GM23338 (cell line): ENCODE results near the gene MAP1LC3B2. TPM values are rescaled to one million over a fixed set of nuclear protein-coding genes. Genes with fewer than 3 reads are reported as not detected.

ENCODE experiments used
- ATAC-seq: fragments of 200-7000 bp; cut with Tn5 transposase; 3 replicates; pipeline ENCODE4 v1.9.1; 2020
- DNase-seq: peaks from one replicate; pipeline ENCODE4 v3.0.0-alpha.2; 2015; ENCODE audit warnings: low spot score
- H2AFZ ChIP-seq: fragments of 200-600 bp; sonication (generic); 2 replicates; pipeline ENCODE4 v1.8.0; 2016; ENCODE audit warnings: antibody characterized with exemption, mild to moderate bottlenecking, moderate library complexity
- H3F3A ChIP-seq: fragments of 200-600 bp; sonication (generic); replicated peaks from 2 replicates; pipeline ENCODE4 v1.8.0; 2017; ENCODE audit warnings: antibody characterized with exemption, mixed run types, low read depth
- H3K27ac ChIP-seq: fragments of 200-600 bp; sonication (generic); 2 replicates; pipeline ENCODE4 v1.6.1; 2016; ENCODE audit warnings: low read depth
- H3K27me3 ChIP-seq: fragments of 200-600 bp; sonication (generic); 2 replicates; pipeline ENCODE4 v1.8.0; 2016; ENCODE audit warnings: mild to moderate bottlenecking, mixed run types, moderate library complexity; ENCODE audit not compliant: insufficient read depth
- H3K36me3 ChIP-seq: fragments of 200-600 bp; sonication (generic); 2 replicates; pipeline ENCODE4 v1.8.0; 2016; ENCODE audit warnings: mild to moderate bottlenecking; ENCODE audit not compliant: insufficient read depth
- H3K4me1 ChIP-seq: fragments of 200-600 bp; sonication (generic); 2 replicates; pipeline ENCODE4 v1.8.0; 2016; ENCODE audit warnings: mild to moderate bottlenecking, moderate library complexity; ENCODE audit not compliant: insufficient read depth
- H3K4me2 ChIP-seq: fragments of 200-600 bp; sonication (generic); 2 replicates; pipeline ENCODE4 v1.7.1; 2017; ENCODE audit warnings: mixed run types
- H3K4me3 ChIP-seq: fragments of 200-600 bp; sonication (generic); 2 replicates; pipeline ENCODE4 v1.6.1; 2016; ENCODE audit warnings: mixed run types
- H3K79me2 ChIP-seq: fragments of 200-600 bp; sonication (generic); replicated peaks from 2 replicates; pipeline ENCODE4 v1.8.0; 2017; ENCODE audit warnings: mild to moderate bottlenecking; ENCODE audit not compliant: insufficient read depth
- H3K9me2 ChIP-seq: fragments of 200-600 bp; sonication (generic); 2 replicates; pipeline ENCODE4 v1.8.0; 2017; ENCODE audit not compliant: insufficient read depth
- H4K20me1 ChIP-seq: fragments of 200-600 bp; sonication (generic); replicated peaks from 2 replicates; pipeline ENCODE4 v1.8.0; 2017; ENCODE audit warnings: mild to moderate bottlenecking; ENCODE audit not compliant: insufficient read depth
- H3K27ac Mint-ChIP-seq: 2 replicates; pipeline ENCODE4 v1.8.0; 2020; ENCODE audit warnings: inconsistent platforms, mild to moderate bottlenecking, moderate library complexity, mixed read lengths
- H3K27me3 Mint-ChIP-seq: 3 replicates; pipeline ENCODE4 v1.8.0; 2022; ENCODE audit warnings: low read depth, mild to moderate bottlenecking, moderate library complexity, mixed read lengths, inconsistent platforms; ENCODE audit not compliant: insufficient read depth, poor library complexity
- H3K36me3 Mint-ChIP-seq: 3 replicates; pipeline ENCODE4 v1.8.0; 2021; ENCODE audit warnings: low read depth, mild to moderate bottlenecking, inconsistent platforms, moderate library complexity, mixed read lengths
- H3K4me1 Mint-ChIP-seq: 3 replicates; pipeline ENCODE4 v1.8.0; 2020; ENCODE audit warnings: mild to moderate bottlenecking, inconsistent platforms, mixed read lengths
- H3K4me3 Mint-ChIP-seq: 3 replicates; pipeline ENCODE4 v1.8.0; 2021; ENCODE audit warnings: moderate library complexity, mild to moderate bottlenecking, inconsistent platforms, mixed read lengths
- H3K9me3 Mint-ChIP-seq: 3 replicates; pipeline ENCODE4 v1.8.0; 2020; ENCODE audit warnings: moderate library complexity, mild to moderate bottlenecking, inconsistent platforms, mixed read lengths
- CREB1 ChIP-seq: fragments of 250-450 bp; sonication (Bioruptor Pico); IDR thresholded peaks from 2 replicates; pipeline ENCODE4 v1.5.0; 2020; ENCODE audit warnings: low read depth, mild to moderate bottlenecking, moderate library complexity
- EZH2 ChIP-seq: fragments of 200-600 bp; sonication (generic); IDR thresholded peaks from one replicate; pipeline ENCODE4 v1.8.0; 2017; ENCODE audit warnings: antibody characterized with exemption, mild to moderate bottlenecking, low read depth; ENCODE audit not compliant: unreplicated experiment
- EZH2phosphoT487 ChIP-seq: fragments of 200-600 bp; sonication (generic); IDR thresholded peaks from one replicate; pipeline ENCODE4 v1.8.1; 2018; ENCODE audit warnings: antibody characterized with exemption; ENCODE audit not compliant: unreplicated experiment
- JUNB ChIP-seq: IDR thresholded peaks from one replicate; pipeline ENCODE4 v1.6.1; 2016; ENCODE audit warnings: antibody characterized with exemption; ENCODE audit not compliant: unreplicated experiment
- NANOG ChIP-seq: IDR thresholded peaks from 2 replicates; pipeline ENCODE4 v1.6.1; 2016; ENCODE audit warnings: antibody characterized with exemption, borderline replicate concordance
- POLR2AphosphoS5 ChIP-seq: IDR thresholded peaks from 2 replicates; pipeline ENCODE4 v1.6.1; 2016; ENCODE audit warnings: antibody characterized with exemption, low read depth
- REST ChIP-seq: IDR thresholded peaks from one replicate; pipeline ENCODE4 v1.6.1; 2018; ENCODE audit warnings: antibody characterized with exemption; ENCODE audit not compliant: unreplicated experiment
- STAT1 ChIP-seq: IDR thresholded peaks from one replicate; pipeline ENCODE4 v1.6.1; 2016; ENCODE audit warnings: antibody characterized with exemption; ENCODE audit not compliant: unreplicated experiment
- ZNF114 ChIP-seq: fragments of 250-450 bp; sonication (Bioruptor Pico); IDR thresholded peaks from 2 replicates; pipeline ENCODE4 v1.5.0; 2020; ENCODE audit warnings: mild to moderate bottlenecking, moderate library complexity
- ZNF331 ChIP-seq: fragments of 250-450 bp; sonication (Bioruptor Pico); IDR thresholded peaks from 2 replicates; pipeline ENCODE4 v1.5.0; 2020; ENCODE audit warnings: low read depth, mild to moderate bottlenecking, moderate library complexity
- ZNF462 ChIP-seq: fragments of 250-450 bp; sonication (Bioruptor Pico); IDR thresholded peaks from 2 replicates; pipeline ENCODE4 v1.5.0; 2020; ENCODE audit warnings: mild to moderate bottlenecking, moderate library complexity
- polyA plus RNA-seq: library from polyadenylated mRNA; unstranded; fragments of >200 nt; fragmentation: Nextera tagmentation; extraction: Ambion mirVana; gene quantifications from 2 replicates; pipeline ENCODE4 v1.2.1, GENCODE V29; 2016
- total RNA-seq: library from RNA; depleted of rRNA; stranded (reverse); fragments of >200 nt; shearing (Covaris generic); gene quantifications from 2 replicates; pipeline ENCODE4 v1.2.3, GENCODE V29; 2014
- TF ChIP-seq, protein P1 (sequence below), 2 experiments: fragments of 200-600 bp in 1 of 2; sonication (generic) in 1 of 2; conservative IDR thresholded peaks; 2 replicates each; pipeline versions ENCODE4 v1.5.1 to v1.6.1; 2016 to 2017; ENCODE audit warnings: antibody characterized with exemption in 2 of 2, low read depth in 2 of 2, mild to moderate bottlenecking in 2 of 2, moderate library complexity in 1 of 2
- TF ChIP-seq, protein P2 (sequence below): IDR thresholded peaks from 2 replicates; pipeline ENCODE4 v1.6.1; 2016; ENCODE audit warnings: antibody characterized with exemption

The MAP1LC3B2 gene
- total and polyA plus RNA-seq, 2 experiments from 2014 or later, result 1.3 to 6.7 TPM

DNA sequence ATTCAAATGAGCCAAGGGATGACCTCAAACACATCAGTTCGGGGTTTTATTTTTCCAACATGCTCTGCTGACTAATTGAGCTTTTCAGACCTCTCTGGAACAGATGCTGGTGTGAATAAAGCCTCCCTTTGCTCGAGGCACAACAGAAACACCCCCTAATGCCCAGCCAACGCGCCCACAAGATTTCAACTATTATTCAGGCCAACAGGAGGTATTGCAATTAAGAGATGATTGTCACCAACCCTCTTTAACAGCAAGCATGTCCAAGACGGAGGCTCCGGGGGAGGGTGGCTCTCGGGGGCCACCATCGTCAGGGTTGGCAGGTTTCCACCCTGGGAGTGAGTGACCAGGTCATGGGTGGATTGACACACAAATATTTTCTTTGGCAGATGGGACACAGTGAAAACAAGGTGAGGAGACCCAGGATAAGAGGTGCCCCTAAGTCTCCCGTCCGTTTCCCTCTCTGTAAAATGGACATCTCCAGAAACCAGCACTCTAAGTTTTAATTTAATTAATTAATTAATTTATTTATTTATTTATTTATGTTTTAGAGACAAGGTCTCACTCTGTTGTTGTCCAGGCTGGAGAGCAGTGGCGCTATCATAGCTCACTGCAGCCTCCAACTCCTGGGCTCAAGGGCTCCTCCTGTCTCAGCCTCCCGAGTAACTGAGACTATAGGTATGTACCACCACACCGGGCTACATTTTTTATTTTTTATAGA, 56.1 kb downstream of the MAP1LC3B2 start:
- H3K4me3 ChIP-seq, result no peak overlapping the region
- H3F3A ChIP-seq, result no peaks in the 10 kb centered on the region
- peaks cover 7% of the 10 kb centered on the region for H3K27me3 Mint-ChIP-seq
- no peak overlapping the region for H3K4me2 ChIP-seq
- no peaks in the 10 kb centered on the region; the same call in 2 of the 3 replicates for H3K36me3 Mint-ChIP-seq
- no peaks in the 10 kb centered on the region for H3K36me3 ChIP-seq
- no peak overlapping the region for H2AFZ ChIP-seq
- H3K4me1 Mint-ChIP-seq, result peaks cover 18% of the 10 kb centered on the region
- H3K4me3 Mint-ChIP-seq, result no peak overlapping the region
- no peaks in the 10 kb centered on the region for H4K20me1 ChIP-seq
- no peaks in the 10 kb centered on the region for H3K79me2 ChIP-seq
- no peaks in the 10 kb centered on the region; the same call in 2 of the 3 replicates for H3K9me3 Mint-ChIP-seq
- H3K27me3 ChIP-seq, result no peaks in the 10 kb centered on the region
- no peak overlapping the region for H3K27ac ChIP-seq
- no peak overlapping the region; the same call in 1 of the 2 replicates for H3K27ac Mint-ChIP-seq
- TF ChIP-seq ZNF114 (CRISPR knock-in tag) (no peak), CREB1 (CRISPR knock-in tag) (no peak), ZNF462 (CRISPR knock-in tag) (no peak), JUNB (no peak), EZH2 (no peak), POLR2AphosphoS5 (no peak), NANOG (no peak), ZNF331 (CRISPR knock-in tag) (no peak), STAT1 (no peak), REST (no peak), EZH2phosphoT487 (no peak)
- TF ChIP-seq, protein P1, sequence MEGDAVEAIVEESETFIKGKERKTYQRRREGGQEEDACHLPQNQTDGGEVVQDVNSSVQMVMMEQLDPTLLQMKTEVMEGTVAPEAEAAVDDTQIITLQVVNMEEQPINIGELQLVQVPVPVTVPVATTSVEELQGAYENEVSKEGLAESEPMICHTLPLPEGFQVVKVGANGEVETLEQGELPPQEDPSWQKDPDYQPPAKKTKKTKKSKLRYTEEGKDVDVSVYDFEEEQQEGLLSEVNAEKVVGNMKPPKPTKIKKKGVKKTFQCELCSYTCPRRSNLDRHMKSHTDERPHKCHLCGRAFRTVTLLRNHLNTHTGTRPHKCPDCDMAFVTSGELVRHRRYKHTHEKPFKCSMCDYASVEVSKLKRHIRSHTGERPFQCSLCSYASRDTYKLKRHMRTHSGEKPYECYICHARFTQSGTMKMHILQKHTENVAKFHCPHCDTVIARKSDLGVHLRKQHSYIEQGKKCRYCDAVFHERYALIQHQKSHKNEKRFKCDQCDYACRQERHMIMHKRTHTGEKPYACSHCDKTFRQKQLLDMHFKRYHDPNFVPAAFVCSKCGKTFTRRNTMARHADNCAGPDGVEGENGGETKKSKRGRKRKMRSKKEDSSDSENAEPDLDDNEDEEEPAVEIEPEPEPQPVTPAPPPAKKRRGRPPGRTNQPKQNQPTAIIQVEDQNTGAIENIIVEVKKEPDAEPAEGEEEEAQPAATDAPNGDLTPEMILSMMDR (conservative IDR thresholded peaks at IDR 0.05; ENCODE audit: low read depth in 2 of 2), result no peak
- TF ChIP-seq, protein P2, sequence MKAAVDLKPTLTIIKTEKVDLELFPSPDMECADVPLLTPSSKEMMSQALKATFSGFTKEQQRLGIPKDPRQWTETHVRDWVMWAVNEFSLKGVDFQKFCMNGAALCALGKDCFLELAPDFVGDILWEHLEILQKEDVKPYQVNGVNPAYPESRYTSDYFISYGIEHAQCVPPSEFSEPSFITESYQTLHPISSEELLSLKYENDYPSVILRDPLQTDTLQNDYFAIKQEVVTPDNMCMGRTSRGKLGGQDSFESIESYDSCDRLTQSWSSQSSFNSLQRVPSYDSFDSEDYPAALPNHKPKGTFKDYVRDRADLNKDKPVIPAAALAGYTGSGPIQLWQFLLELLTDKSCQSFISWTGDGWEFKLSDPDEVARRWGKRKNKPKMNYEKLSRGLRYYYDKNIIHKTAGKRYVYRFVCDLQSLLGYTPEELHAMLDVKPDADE, result no peak
- ATAC-seq (no peak), DNase-seq (no peak)
- H3K9me2 ChIP-seq, result no peaks in the 10 kb centered on the region
- H3K4me1 ChIP-seq, result 0 out of 2 replicates have a peak, but pooled peaks cover under 1% of the 10 kb centered on the region
